K562 (cell line): ENCODE data around the gene MPC2.

Experiments used
- MBD1 ChIP-seq: fragments of 250-450 bp; sonication (Bioruptor Pico); IDR thresholded peaks from 2 replicates; pipeline ENCODE4 v1.8.0; 2022; ENCODE audit warnings: inconsistent platforms
- POLR2AphosphoS5 ChIP-seq: IDR thresholded peaks from 2 replicates; pipeline ENCODE4 v1.6.1; 2011; ENCODE audit warnings: mild to moderate bottlenecking, low read depth, low read length, moderate library complexity; ENCODE audit not compliant: control insufficient read depth, insufficient read depth

DNA sequence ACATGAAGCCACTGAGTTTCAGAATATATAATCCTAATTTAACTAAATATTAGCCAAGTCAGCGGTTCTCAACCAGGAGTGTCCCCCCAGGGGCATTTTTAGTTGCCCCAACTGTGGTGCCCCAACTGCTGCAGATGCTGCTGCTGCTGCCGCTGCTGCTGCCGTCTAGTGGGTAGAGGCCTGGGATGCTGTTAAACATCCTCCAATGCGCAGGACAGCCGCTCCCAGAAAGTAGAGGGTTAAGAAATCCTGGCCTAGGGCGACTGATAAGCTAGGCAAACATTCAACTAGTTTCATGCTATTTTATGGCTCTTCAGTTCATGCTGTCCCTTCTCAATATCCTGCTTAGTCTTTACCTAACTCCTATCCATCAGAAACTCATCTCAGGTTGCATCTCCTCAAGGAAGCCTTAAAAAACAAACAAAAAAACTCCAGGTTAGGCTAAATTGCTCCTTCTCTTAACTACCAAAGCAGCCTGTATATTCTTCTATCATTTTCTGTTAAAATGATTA lies 10.3 kb downstream of the MPC2 start:
- 0 out of 2 replicates have a peak, but pooled peaks have one; percentile 16 for TF ChIP-seq MBD1 (CRISPR knock-in tag)
- no peak for TF ChIP-seq POLR2AphosphoS5
